Omental fat pad (tissue), 4 donors: Measurements from ENCODE around the gene MET. TPM values are rescaled to one million over a fixed set of nuclear protein-coding genes. Genes with fewer than 3 reads are reported as not detected.

Source experiments
- ATAC-seq: fragments of 150-250 bp; one replicate; pipeline ENCODE4 v1.9.1; 2016; ENCODE audit warnings: mild to moderate bottlenecking, moderate library complexity; ENCODE audit not compliant: low FRiP score
- DNase-seq: peaks from one replicate; pipeline ENCODE4 v3.0.0-alpha.2; 2019; ENCODE audit warnings: low spot score
- total RNA-seq, 4 donors: library from RNA; depleted of rRNA; stranded (reverse); fragments of >200 nt; gene quantifications; one replicate each; pipeline ENCODE4 v1.1.0, GENCODE V29; 2016
- TF ChIP-seq, protein P1 (sequence below), 3 donors: fragments of 450-650 bp; IDR thresholded peaks; one replicate each; pipeline ENCODE4 v1.5.1; 2016 to 2017; ENCODE audit warnings: antibody characterized with exemption in 3 of 3, mild to moderate bottlenecking in 3 of 3, moderate library complexity in 2 of 3

The MET gene
- total RNA-seq, 4 donors from 2014 or later = 24.9 to 92.4 (median 54.4) TPM

DNA sequence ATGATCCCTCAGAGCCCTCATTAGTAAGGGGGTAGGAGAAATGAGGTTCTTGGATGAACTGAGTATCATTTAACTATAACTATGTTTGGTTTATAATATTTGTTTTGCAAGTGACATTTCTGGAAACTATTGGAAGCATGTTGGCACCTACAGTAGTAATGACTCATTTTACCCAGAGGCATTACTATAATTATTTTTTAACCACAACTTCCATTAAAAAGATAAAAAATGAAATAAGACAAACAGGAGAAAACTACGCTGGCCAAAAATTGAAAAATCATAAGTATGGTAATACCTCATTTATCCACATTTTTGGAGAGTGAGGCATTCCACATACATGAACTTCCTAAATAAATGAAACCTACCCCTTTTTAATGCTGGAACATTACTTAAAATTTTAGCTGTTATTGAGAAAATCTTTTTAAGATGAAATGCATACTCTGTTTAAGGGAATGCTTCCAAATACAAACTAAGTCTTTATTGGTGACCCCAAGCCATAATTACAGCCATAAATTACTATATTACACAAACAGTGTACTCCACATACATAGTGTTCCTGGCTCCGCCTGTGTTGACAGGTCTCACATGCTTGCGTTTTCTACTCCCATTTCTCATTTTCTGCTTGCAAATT, 105.8 kb downstream of the MET start:
- TF ChIP-seq, protein P1, sequence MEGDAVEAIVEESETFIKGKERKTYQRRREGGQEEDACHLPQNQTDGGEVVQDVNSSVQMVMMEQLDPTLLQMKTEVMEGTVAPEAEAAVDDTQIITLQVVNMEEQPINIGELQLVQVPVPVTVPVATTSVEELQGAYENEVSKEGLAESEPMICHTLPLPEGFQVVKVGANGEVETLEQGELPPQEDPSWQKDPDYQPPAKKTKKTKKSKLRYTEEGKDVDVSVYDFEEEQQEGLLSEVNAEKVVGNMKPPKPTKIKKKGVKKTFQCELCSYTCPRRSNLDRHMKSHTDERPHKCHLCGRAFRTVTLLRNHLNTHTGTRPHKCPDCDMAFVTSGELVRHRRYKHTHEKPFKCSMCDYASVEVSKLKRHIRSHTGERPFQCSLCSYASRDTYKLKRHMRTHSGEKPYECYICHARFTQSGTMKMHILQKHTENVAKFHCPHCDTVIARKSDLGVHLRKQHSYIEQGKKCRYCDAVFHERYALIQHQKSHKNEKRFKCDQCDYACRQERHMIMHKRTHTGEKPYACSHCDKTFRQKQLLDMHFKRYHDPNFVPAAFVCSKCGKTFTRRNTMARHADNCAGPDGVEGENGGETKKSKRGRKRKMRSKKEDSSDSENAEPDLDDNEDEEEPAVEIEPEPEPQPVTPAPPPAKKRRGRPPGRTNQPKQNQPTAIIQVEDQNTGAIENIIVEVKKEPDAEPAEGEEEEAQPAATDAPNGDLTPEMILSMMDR (IDR thresholded peaks at IDR 0.05) = no peak
- DNase-seq = no peak
- no peak for ATAC-seq

DNA sequence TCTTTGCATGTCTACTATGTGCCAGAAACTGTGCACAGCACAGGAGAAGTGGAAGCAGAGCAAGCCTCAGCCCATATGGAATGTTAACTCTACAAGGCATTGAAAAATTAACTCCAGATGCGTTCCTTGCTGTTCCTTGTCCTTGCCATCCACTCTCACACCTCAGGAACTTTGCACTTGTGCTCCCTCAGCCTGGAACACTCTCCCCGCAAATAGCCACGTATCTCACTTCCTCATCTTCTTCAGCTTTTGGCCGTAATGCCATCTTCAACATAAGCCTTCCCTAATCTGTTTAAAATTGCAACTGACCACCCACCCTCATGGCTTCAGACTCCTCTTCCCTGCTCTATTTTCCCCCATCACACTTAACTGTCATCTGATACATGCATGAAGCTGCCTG, 107.2 kb downstream of the MET start:
- DNase-seq (no peak), ATAC-seq (no peak)
- TF ChIP-seq, protein P1 (IDR thresholded peaks at IDR 0.05) = no peak

DNA sequence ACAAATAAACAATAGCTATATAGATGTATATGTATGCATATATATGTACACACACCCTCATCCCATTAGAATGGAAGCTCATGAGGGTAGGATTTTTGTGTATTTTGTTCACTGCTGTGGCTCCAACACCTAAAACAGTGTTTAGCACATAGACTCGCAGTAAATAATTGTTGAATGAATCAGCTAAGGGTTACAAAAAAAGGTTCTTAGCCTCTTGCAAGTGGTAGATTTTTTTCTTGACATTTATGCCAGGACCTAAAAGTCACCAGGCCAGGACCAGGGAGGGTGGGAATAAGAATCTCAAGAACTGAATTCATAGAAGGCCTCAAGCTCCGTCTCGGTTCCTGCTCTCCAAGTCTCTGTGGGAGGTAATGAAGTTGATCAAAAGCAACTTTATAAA, 107.9 kb downstream of the MET start:
- ATAC-seq (peak; percentile 7), DNase-seq (no peak)
- TF ChIP-seq, protein P1 (IDR thresholded peaks at IDR 0.05) = no peak

DNA sequence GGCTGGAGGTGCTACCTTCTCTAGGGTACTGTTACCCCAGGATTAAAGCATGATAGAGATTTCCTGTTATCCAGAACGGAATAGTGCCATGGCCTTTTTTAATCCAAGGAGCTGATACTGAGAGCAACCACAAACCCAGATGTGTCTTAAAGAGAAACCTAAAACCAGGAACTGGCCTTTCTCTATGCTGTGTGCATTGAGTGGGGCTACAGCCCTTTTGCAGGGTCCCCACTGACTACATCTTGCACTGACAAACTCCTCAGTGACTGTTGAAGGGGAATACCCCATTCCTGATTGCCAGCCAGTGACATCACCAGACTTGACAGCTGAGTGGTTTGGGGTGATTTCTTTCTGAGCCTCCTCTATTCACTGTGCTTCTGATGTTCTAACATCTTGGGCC, 108.5 kb downstream of the MET start:
- ATAC-seq = peak; percentile 46
- DNase-seq = no peak
- TF ChIP-seq, protein P1 (IDR thresholded peaks at IDR 0.05) = no peak

DNA sequence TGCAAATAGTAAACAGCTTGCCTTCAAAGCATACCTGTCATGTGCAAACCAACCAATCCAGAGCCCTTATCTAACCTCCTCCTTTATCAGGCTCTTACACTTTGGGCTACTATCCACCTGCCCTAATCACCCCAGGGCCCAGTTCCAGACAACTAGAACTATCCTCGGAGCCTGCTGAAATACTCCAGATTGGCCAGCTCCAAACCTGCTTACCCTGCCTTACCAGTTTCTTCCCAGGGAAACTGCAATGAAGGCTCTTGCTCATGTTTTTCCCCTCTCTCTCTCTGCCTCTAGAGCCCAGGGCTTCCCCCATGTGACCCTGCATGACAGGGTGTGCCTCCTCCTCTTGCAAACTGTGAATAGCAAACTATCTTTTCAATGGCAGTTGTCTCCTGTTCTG, 109.0 kb downstream of the MET start:
- TF ChIP-seq, protein P1 (IDR thresholded peaks at IDR 0.05) = no peak
- ATAC-seq = no peak
- no peak for DNase-seq

DNA sequence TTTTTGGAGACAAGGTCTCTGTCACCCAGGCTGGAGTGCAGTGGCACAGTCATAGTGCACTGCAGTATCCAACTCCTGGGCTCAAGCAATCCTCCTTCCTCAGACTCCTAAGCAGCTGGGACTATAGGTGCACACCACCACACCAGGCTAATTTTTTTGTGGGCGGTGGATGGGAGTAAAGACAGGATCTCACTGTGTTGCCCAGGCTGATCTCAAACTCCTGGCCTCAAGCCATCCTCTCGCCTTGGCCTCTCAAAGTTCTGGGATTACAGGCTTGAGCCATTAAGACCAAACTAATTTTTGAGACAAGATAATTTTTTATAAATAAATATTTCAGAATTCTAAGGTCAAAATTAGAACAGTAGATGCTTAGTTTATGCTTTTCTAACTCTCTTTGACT, 109.6 kb downstream of the MET start:
- TF ChIP-seq, protein P1 (IDR thresholded peaks at IDR 0.05) = no peak
- ATAC-seq (no peak), DNase-seq (no peak)

DNA sequence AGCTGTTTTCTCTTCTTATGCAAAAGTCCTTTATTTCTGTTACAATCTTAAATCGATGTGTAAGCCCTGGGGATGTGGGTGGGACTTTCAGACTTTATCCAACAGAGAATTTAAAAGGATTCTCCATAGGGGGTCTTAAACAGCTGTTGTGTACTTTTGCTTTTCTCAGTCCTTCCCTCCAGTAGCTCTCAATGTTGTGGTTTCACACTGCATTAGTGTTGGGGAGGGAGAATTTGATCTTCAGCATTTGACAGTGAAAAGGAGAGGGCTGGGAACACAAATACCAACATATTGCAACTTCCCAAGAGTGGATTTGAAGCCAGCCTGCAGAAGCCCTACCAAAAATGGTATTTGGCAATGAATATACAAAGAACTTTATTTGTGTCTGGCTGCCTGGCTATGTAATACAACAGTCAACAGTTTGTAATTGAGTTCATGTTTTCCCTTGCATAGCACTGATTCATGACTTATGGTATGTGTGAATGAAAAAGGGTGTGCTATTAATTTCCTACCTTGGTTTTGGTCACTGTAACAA, 110.2 kb downstream of the MET start:
- no peak for DNase-seq
- TF ChIP-seq, protein P1 (IDR thresholded peaks at IDR 0.05) = no peak
- ATAC-seq = no peak
